ENCODE data around the gene PKD2L1. TPM values are rescaled to one million over a fixed set of nuclear protein-coding genes. Genes with fewer than 3 reads are reported as not detected.
A peak's percentile ranks its signal among the peaks of the same experiment; 100 is the strongest.
"Not testable (repeated sequence)": the region's sequence is repeated elsewhere in the genome, so short reads cannot be mapped to it uniquely, and the experiment has no call there.

Gene PKD2L1
- total and polyA plus RNA-seq, 3 experiments from 2014 or later, result not detected

DNA sequence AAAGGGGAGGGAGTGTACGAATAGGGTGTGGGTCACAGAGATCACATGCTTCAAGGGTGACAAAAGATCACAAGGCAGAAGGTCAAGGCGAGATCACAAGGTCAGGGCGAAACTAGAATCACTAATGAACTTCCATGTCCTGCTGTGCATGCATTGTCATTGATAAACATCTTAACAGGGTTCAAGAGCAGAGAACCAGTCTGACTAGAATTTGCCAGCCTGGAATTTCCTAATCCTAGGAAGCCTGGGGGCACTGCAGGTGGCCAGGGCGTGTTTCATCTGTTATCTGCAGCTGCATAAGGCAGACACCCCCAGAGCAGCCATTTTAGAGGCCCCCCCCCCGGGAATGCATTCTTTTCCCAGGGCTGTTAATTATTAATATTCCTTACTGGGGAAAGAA, 28.9 kb downstream of the PKD2L1 start:
- H3K4me1 Mint-ChIP-seq; POLR2A ChIA-PET; H3K4me1 ChIP-seq (ENCODE audit: insufficient read depth, low read length); H3K9me3 ChIP-seq (ENCODE audit: low read length); H3K9me3 Mint-ChIP-seq; DNase-seq; H3K4me3 Mint-ChIP-seq; CTCF ChIA-PET; H3K27me3 ChIP-seq (ENCODE audit: insufficient read depth, low read length, poor library complexity, severe bottlenecking); H3K36me3 Mint-ChIP-seq; H3K36me3 ChIP-seq (ENCODE audit: insufficient read depth, low read length); H3K4me3 ChIP-seq (ENCODE audit: low read length); H3K27ac ChIP-seq (ENCODE audit: low read depth, low read length): not testable (repeated sequence)
- Mint-ChIP-seq H3K27me3 (peaks cover 38 to 57% of the 10 kb centered on the region in 2 donors), H3K27ac (peak overlapping the region in 1 of 8 donors; percentile 61)

GRCh38 chr10:100297242-100297641, 32.8 kb downstream of the PKD2L1 start:
- ChIA-PET CTCF (no interaction called here), POLR2A (no interaction called here)
- Mint-ChIP-seq H3K4me3 (no peak overlapping the region), H3K36me3 (no peaks in the 10 kb centered on the region), H3K27me3 (peaks cover 48 to 59% of the 10 kb centered on the region in 2 donors), H3K9me3 (peaks cover 0 to 4% (median 0%) of the 10 kb centered on the region in 5 donors), H3K27ac (no peak overlapping the region), H3K4me1 (no peaks in the 10 kb centered on the region)
- no peaks in the 10 kb centered on the region for H3K4me1 ChIP-seq (ENCODE audit: insufficient read depth, low read length)
- no peak overlapping the region for H3K27ac ChIP-seq (ENCODE audit: low read depth, low read length)
- H3K36me3 ChIP-seq (ENCODE audit: insufficient read depth, low read length), result no peaks in the 10 kb centered on the region
- DNase-seq, result no peak
- no peaks in the 10 kb centered on the region for H3K27me3 ChIP-seq (ENCODE audit: insufficient read depth, low read length, poor library complexity, severe bottlenecking)
- H3K9me3 ChIP-seq (ENCODE audit: low read length), result no peaks in the 10 kb centered on the region
- no peak overlapping the region for H3K4me3 ChIP-seq (ENCODE audit: low read length)

DNA sequence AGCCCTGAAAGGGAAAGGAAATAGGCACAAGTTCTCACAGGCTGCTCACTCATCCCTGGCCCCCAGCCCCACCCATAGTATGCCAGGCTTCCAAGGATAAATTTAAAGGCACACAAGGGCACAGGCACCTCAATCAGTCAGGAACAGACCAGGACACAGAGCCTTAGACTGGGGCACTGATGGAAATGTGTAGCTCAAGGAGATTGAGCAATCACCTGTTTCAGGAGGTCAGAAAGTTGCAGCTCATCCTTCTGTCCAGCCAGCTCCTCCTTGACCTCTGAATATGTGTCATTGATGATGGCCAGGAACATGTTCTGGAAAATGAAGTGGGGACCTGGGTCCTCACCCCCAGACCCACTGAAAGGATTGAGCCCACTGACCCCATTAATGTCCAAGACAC, 37.0 kb downstream of the PKD2L1 start:
- H3K27ac ChIP-seq (ENCODE audit: low read depth, low read length), result no peak overlapping the region
- H3K4me1 Mint-ChIP-seq, result no peaks in the 10 kb centered on the region
- H3K9me3 Mint-ChIP-seq, result no peaks in the 10 kb centered on the region
- ChIA-PET POLR2A (no interaction called here), CTCF (no interaction called here)
- H3K9me3 ChIP-seq (ENCODE audit: low read length), result no peaks in the 10 kb centered on the region
- no peaks in the 10 kb centered on the region for H3K4me1 ChIP-seq (ENCODE audit: insufficient read depth, low read length)
- no peak for DNase-seq
- H3K36me3 Mint-ChIP-seq, result no peaks in the 10 kb centered on the region
- no peak overlapping the region for H3K4me3 Mint-ChIP-seq
- H3K27me3 Mint-ChIP-seq, result peaks cover 30 to 36% of the 10 kb centered on the region in 2 donors
- H3K27ac Mint-ChIP-seq, result no peak overlapping the region
- H3K4me3 ChIP-seq (ENCODE audit: low read length), result no peak overlapping the region
- H3K27me3 ChIP-seq (ENCODE audit: insufficient read depth, low read length, poor library complexity, severe bottlenecking), result no peaks in the 10 kb centered on the region
- no peaks in the 10 kb centered on the region for H3K36me3 ChIP-seq (ENCODE audit: insufficient read depth, low read length)

GRCh38 chr10:100292300-100292699, 37.7 kb downstream of the PKD2L1 start:
- H3K27ac ChIP-seq (ENCODE audit: low read depth, low read length); H3K4me1 Mint-ChIP-seq; H3K36me3 ChIP-seq (ENCODE audit: insufficient read depth, low read length); H3K36me3 Mint-ChIP-seq; DNase-seq; POLR2A ChIA-PET; H3K4me3 ChIP-seq (ENCODE audit: low read length); H3K9me3 Mint-ChIP-seq; H3K4me3 Mint-ChIP-seq; H3K9me3 ChIP-seq (ENCODE audit: low read length); H3K4me1 ChIP-seq (ENCODE audit: insufficient read depth, low read length); H3K27me3 ChIP-seq (ENCODE audit: insufficient read depth, low read length, poor library complexity, severe bottlenecking): not testable (repeated sequence)
- Mint-ChIP-seq H3K27ac (peak overlapping the region in 1 of 8 donors; percentile 75), H3K27me3 (peaks cover 30 to 34% of the 10 kb centered on the region in 2 donors)
- CTCF ChIA-PET, result interaction anchor here (0.9 kb wide), 1 partner anchor 11 kb away, joined by 3 read pairs; no protein-coding TSS in a partner anchor

- no peaks in the 10 kb centered on the region for H3K27me3 ChIP-seq (ENCODE audit: insufficient read depth, low read length, poor library complexity, severe bottlenecking)
- no peaks in the 10 kb centered on the region for H3K36me3 ChIP-seq (ENCODE audit: insufficient read depth, low read length)
- H3K9me3 Mint-ChIP-seq, result no peaks in the 10 kb centered on the region
- H3K27ac Mint-ChIP-seq, result peak overlapping the region in 1 of 8 donors; percentile 7
- H3K36me3 Mint-ChIP-seq, result peaks cover 0 to 6% (median 0%) of the 10 kb centered on the region in 3 donors
- H3K4me1 Mint-ChIP-seq, result peaks cover 6 to 13% (median 10%) of the 10 kb centered on the region in 3 donors
- ChIA-PET POLR2A (no interaction called here), CTCF (interaction anchor here (0.9 kb wide), 1 partner anchor 12 kb away, joined by 3 read pairs; no protein-coding TSS in a partner anchor)
- H3K27ac ChIP-seq (ENCODE audit: low read depth, low read length), result no peak overlapping the region
- no peak for DNase-seq
- H3K4me3 Mint-ChIP-seq, result no peak overlapping the region
- H3K9me3 ChIP-seq (ENCODE audit: low read length), result no peaks in the 10 kb centered on the region
- peaks cover 24 to 28% of the 10 kb centered on the region in 2 donors for H3K27me3 Mint-ChIP-seq
- no peak overlapping the region for H3K4me3 ChIP-seq (ENCODE audit: low read length)
- peaks cover 5% of the 10 kb centered on the region for H3K4me1 ChIP-seq (ENCODE audit: insufficient read depth, low read length)
Measured at GRCh38 chr10:100291356-100291755, 38.7 kb downstream of the PKD2L1 start.

DNA sequence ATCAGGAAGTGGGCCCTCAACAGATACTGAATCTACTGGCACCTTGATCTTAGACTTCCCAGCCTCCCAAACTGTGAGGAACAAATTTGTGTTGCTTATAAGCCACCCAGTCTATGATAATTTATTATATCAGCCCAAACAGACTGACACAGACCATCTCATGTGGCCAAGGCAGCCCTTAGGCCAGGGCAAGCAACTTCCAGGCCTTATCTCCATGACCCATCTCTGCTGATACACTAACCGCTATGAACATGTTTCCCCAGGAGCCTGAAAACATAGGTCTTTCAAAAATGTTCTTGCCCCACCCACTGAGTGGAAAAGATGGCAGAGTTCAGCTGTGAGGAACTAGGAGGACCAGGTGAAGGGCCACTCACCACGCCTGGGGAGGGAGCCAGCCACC, 40.4 kb downstream of the PKD2L1 start:
- no peak overlapping the region for H3K4me3 Mint-ChIP-seq
- POLR2A ChIA-PET, result no interaction called here
- H3K27ac Mint-ChIP-seq, result peak overlapping the region in 1 of 8 donors; percentile 44
- Histone ChIP-seq H3K4me1 (ENCODE audit: insufficient read depth, low read length) (peaks cover 14% of the 10 kb centered on the region), H3K36me3 (ENCODE audit: insufficient read depth, low read length) (no peaks in the 10 kb centered on the region), H3K27me3 (ENCODE audit: insufficient read depth, low read length, poor library complexity, severe bottlenecking) (no peaks in the 10 kb centered on the region), H3K9me3 (ENCODE audit: low read length) (no peaks in the 10 kb centered on the region), H3K4me3 (ENCODE audit: low read length) (no peak overlapping the region), H3K27ac (ENCODE audit: low read depth, low read length) (no peak overlapping the region)
- peaks cover 0 to 1% (median 0%) of the 10 kb centered on the region in 5 donors for H3K9me3 Mint-ChIP-seq
- CTCF ChIA-PET, result no interaction called here
- H3K4me1 Mint-ChIP-seq, result peaks cover 20 to 30% (median 27%) of the 10 kb centered on the region in 3 donors
- no peak for DNase-seq
- H3K27me3 Mint-ChIP-seq, result peaks cover 15 to 17% of the 10 kb centered on the region in 2 donors
- H3K36me3 Mint-ChIP-seq, result peaks cover 0 to 15% (median 0%) of the 10 kb centered on the region in 3 donors

DNA sequence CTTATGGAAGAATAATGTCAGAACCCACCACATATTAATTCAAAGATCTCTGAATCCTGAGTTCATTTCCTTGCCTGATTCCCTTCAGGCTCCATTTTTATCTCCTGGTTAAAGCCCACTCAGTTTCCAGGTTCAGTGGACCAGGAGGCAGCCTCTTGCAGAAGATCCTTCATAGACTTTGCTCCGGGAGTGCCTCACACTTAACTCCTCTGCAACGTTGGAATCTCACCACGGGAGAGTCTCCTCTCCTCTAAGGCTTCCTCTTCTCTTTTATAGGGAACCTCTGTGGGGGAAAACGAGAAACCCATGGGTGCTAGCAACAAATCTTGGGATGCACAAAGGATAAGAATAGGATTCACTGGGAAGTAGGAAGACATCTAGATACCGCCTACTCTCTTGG, 41.8 kb downstream of the PKD2L1 start:
- Histone ChIP-seq H3K36me3 (ENCODE audit: insufficient read depth, low read length) (no peaks in the 10 kb centered on the region), H3K9me3 (ENCODE audit: low read length) (no peaks in the 10 kb centered on the region), H3K27me3 (ENCODE audit: insufficient read depth, low read length, poor library complexity, severe bottlenecking) (no peaks in the 10 kb centered on the region), H3K27ac (ENCODE audit: low read depth, low read length) (no peak overlapping the region), H3K4me3 (ENCODE audit: low read length) (no peak overlapping the region), H3K4me1 (ENCODE audit: insufficient read depth, low read length) (peaks cover 14% of the 10 kb centered on the region)
- H3K36me3 Mint-ChIP-seq, result peaks cover 0 to 23% (median 0%) of the 10 kb centered on the region in 3 donors
- H3K27me3 Mint-ChIP-seq, result peaks cover 5 to 6% of the 10 kb centered on the region in 2 donors
- H3K4me1 Mint-ChIP-seq, result peaks cover 24 to 38% (median 29%) of the 10 kb centered on the region in 3 donors
- CTCF ChIA-PET, result no interaction called here
- POLR2A ChIA-PET, result interaction anchor here (0.6 kb wide), 1 partner anchor 10 kb away, joined by 3 read pairs; no protein-coding TSS in a partner anchor
- H3K27ac Mint-ChIP-seq, result peak overlapping the region in 4 of 8 donors; percentile 52 to 97 (median 79)
- peak overlapping the region in 4 of 7 donors; percentile 99 to 100 (median 100) for H3K4me3 Mint-ChIP-seq
- no peak for DNase-seq
- H3K9me3 Mint-ChIP-seq, result peaks cover 0 to 1% (median 0%) of the 10 kb centered on the region in 5 donors

- Mint-ChIP-seq H3K4me3 (peak overlapping the region; percentile 45 to 100 (median 99)), H3K27me3 (peaks cover 5 to 6% of the 10 kb centered on the region in 2 donors), H3K9me3 (peaks cover 0 to 1% (median 0%) of the 10 kb centered on the region in 5 donors), H3K36me3 (peaks cover 0 to 23% (median 0%) of the 10 kb centered on the region in 3 donors), H3K27ac (peak overlapping the region in 7 of 8 donors; percentile 19 to 99 (median 99)), H3K4me1 (peaks cover 24 to 38% (median 29%) of the 10 kb centered on the region in 3 donors)
- no peak for DNase-seq
- ChIA-PET POLR2A (no interaction called here), CTCF (no interaction called here)
- H3K27me3 ChIP-seq (ENCODE audit: insufficient read depth, low read length, poor library complexity, severe bottlenecking), result no peaks in the 10 kb centered on the region
- no peak overlapping the region for H3K27ac ChIP-seq (ENCODE audit: low read depth, low read length)
- H3K4me3 ChIP-seq (ENCODE audit: low read length), result no peak overlapping the region
- no peaks in the 10 kb centered on the region for H3K9me3 ChIP-seq (ENCODE audit: low read length)
- H3K36me3 ChIP-seq (ENCODE audit: insufficient read depth, low read length), result no peaks in the 10 kb centered on the region
- H3K4me1 ChIP-seq (ENCODE audit: insufficient read depth, low read length), result peaks cover 18% of the 10 kb centered on the region
Measured at GRCh38 chr10:100287756-100288155, 42.3 kb downstream of the PKD2L1 start.
